GM19043 (cell line): ENCODE data around the gene MGAT1.

Source experiments
- ATAC-seq: cut with Tn5 transposase; IDR thresholded peaks from one replicate; pipeline ENCODE4 v1.9.1; 2021; ENCODE audit warnings: low read depth; ENCODE audit not compliant: unreplicated experiment

MGAT1 gene

GRCh38 chr5:180824630-180825476, 22.2 kb upstream of the MGAT1 start:
- no peak for ATAC-seq

- ATAC-seq, result no peak
Observed at GRCh38 chr5:180823940-180824629, 21.5 kb upstream of the MGAT1 start.

GRCh38 chr5:180823346-180823745, 20.7 kb upstream of the MGAT1 start:
- no peak for ATAC-seq

GRCh38 chr5:180821538-180821937, 18.9 kb upstream of the MGAT1 start:
- no peak for ATAC-seq

- peak; percentile 74 for ATAC-seq
Observed at GRCh38 chr5:180820788-180821321, 18.2 kb upstream of the MGAT1 start.

- no peak for ATAC-seq
Observed at GRCh38 chr5:180818677-180819341, 16.2 kb upstream of the MGAT1 start.

GRCh38 chr5:180817893-180818674, 15.5 kb upstream of the MGAT1 start:
- ATAC-seq, result no peak

- ATAC-seq, result no peak
Observed at GRCh38 chr5:180816608-180817534, 14.3 kb upstream of the MGAT1 start.

GRCh38 chr5:180815293-180815917, 12.8 kb upstream of the MGAT1 start:
- ATAC-seq, result no peak

- ATAC-seq, result no peak
Observed at GRCh38 chr5:180813420-180813819, 10.8 kb upstream of the MGAT1 start.

- no peak for ATAC-seq
Observed at GRCh38 chr5:180811623-180812124, 9.1 kb upstream of the MGAT1 start.

GRCh38 chr5:180810959-180811622, 8.5 kb upstream of the MGAT1 start:
- ATAC-seq, result no peak

- ATAC-seq, result peak; percentile 54
Observed at GRCh38 chr5:180810210-180810958, 7.8 kb upstream of the MGAT1 start.

GRCh38 chr5:180809403-180810209, 7.0 kb upstream of the MGAT1 start:
- peak; percentile 54 for ATAC-seq

GRCh38 chr5:180808461-180809000, 5.9 kb upstream of the MGAT1 start:
- no peak for ATAC-seq

- no peak for ATAC-seq
Observed at GRCh38 chr5:180807654-180808414, 5.2 kb upstream of the MGAT1 start.
